Measurements from ENCODE around the gene RFX4.

The RFX4 gene

GRCh38 chr12:106681210-106681609 lies 98.4 kb downstream of the RFX4 start:
- Histone ChIP-seq H3K18ac (ENCODE audit: low read length) (no peak overlapping the region), H2BK120ac (ENCODE audit: insufficient read depth, low read length, poor library complexity) (no peak overlapping the region), H2BK12ac (ENCODE audit: low read length) (no peak overlapping the region), H3K79me2 (ENCODE audit: control insufficient read depth, insufficient read depth, low read length, poor library complexity) (no peaks in the 10 kb centered on the region), H3K4me3 (ENCODE audit: low read depth, low read length) (no peak overlapping the region), H3K9me3 (ENCODE audit: insufficient read depth, low read depth, low read length) (no peaks in the 10 kb centered on the region), H3K4me1 (ENCODE audit: control insufficient read depth in 1 of 2, insufficient read depth in 2 of 2, low read length in 2 of 2) (peaks cover 11 to 14% of the 10 kb centered on the region in 2 experiments), H3K79me1 (ENCODE audit: low read length) (no peaks in the 10 kb centered on the region), H3K4me2 (ENCODE audit: low read length) (no peak overlapping the region), H4K8ac (ENCODE audit: low read depth, low read length) (no peak overlapping the region), H3K27ac (ENCODE audit: low read depth, low read length) (no peak overlapping the region), H3K4ac (ENCODE audit: low read depth, low read length) (no peak overlapping the region), H3K9ac (ENCODE audit: low read length) (no peak overlapping the region), H3K27me3 (ENCODE audit: insufficient read depth, low read length) (no peaks in the 10 kb centered on the region), H2AFZ (ENCODE audit: insufficient read depth, low read length, poor library complexity) (no peak overlapping the region), H2BK5ac (ENCODE audit: low read depth, low read length, poor library complexity) (no peak overlapping the region), H3K36me3 (ENCODE audit: control insufficient read depth in 1 of 2, insufficient read depth in 2 of 2, low read length in 2 of 2) (no peaks in the 10 kb centered on the region), H3K23ac (ENCODE audit: low read length) (no peak overlapping the region), H3K14ac (ENCODE audit: low read length) (no peak overlapping the region), H4K12ac (ENCODE audit: low read depth, low read length) (no peak overlapping the region), H2AK5ac (ENCODE audit: low read length) (no peak overlapping the region), H4K91ac (ENCODE audit: low read depth, low read length) (no peak overlapping the region)
- no CpG with 5 or more reads among the region's 3 CpGs for WGBS (ENCODE audit: extremely low coverage, insufficient coverage, insufficient read length)
- DNase-seq, result no peak

GRCh38 chr12:106682594-106683234 lies 99.9 kb downstream of the RFX4 start:
- Histone ChIP-seq H3K79me1 (ENCODE audit: low read length) (no peaks in the 10 kb centered on the region), H3K4me1 (ENCODE audit: control insufficient read depth in 1 of 2, insufficient read depth in 2 of 2, low read length in 2 of 2) (peaks cover 11 to 14% of the 10 kb centered on the region in 2 experiments), H3K4ac (ENCODE audit: low read depth, low read length) (no peak overlapping the region), H3K9ac (ENCODE audit: low read length) (no peak overlapping the region), H3K4me2 (ENCODE audit: low read length) (no peak overlapping the region), H3K27me3 (ENCODE audit: insufficient read depth, low read length) (no peaks in the 10 kb centered on the region), H3K18ac (ENCODE audit: low read length) (no peak overlapping the region), H2BK120ac (ENCODE audit: insufficient read depth, low read length, poor library complexity) (no peak overlapping the region), H2AFZ (ENCODE audit: insufficient read depth, low read length, poor library complexity) (no peak overlapping the region), H2AK5ac (ENCODE audit: low read length) (no peak overlapping the region), H3K14ac (ENCODE audit: low read length) (no peak overlapping the region), H4K91ac (ENCODE audit: low read depth, low read length) (no peak overlapping the region), H2BK5ac (ENCODE audit: low read depth, low read length, poor library complexity) (no peak overlapping the region), H4K12ac (ENCODE audit: low read depth, low read length) (no peak overlapping the region), H3K27ac (ENCODE audit: low read depth, low read length) (no peak overlapping the region), H3K36me3 (ENCODE audit: control insufficient read depth in 1 of 2, insufficient read depth in 2 of 2, low read length in 2 of 2) (no peaks in the 10 kb centered on the region), H3K23ac (ENCODE audit: low read length) (no peak overlapping the region), H4K8ac (ENCODE audit: low read depth, low read length) (no peak overlapping the region), H2BK12ac (ENCODE audit: low read length) (no peak overlapping the region), H3K4me3 (ENCODE audit: low read depth, low read length) (no peak overlapping the region), H3K79me2 (ENCODE audit: control insufficient read depth, insufficient read depth, low read length, poor library complexity) (no peaks in the 10 kb centered on the region), H3K9me3 (ENCODE audit: insufficient read depth, low read depth, low read length) (no peaks in the 10 kb centered on the region)
- WGBS (ENCODE audit: extremely low coverage, insufficient coverage, insufficient read length), result no CpG with 5 or more reads among the region's 4 CpGs
- peak; percentile 6 to 63 for DNase-seq

- no peak overlapping the region for H4K91ac ChIP-seq (ENCODE audit: low read depth, low read length)
- DNase-seq, result no peak
Measured at GRCh38 chr12:106684497-106684896, 101.7 kb downstream of the RFX4 start.

GRCh38 chr12:106685381-106685780 lies 102.6 kb downstream of the RFX4 start:
- no peak for DNase-seq
- no peaks in the 10 kb centered on the region for H3K79me1 ChIP-seq (ENCODE audit: low read length)
- H3K4ac ChIP-seq (ENCODE audit: low read depth, low read length), result no peak overlapping the region
- H3K23ac ChIP-seq (ENCODE audit: low read length), result no peak overlapping the region
- H2BK12ac ChIP-seq (ENCODE audit: low read length), result no peak overlapping the region
- H2BK5ac ChIP-seq (ENCODE audit: low read depth, low read length, poor library complexity), result no peak overlapping the region
- H3K79me2 ChIP-seq (ENCODE audit: control insufficient read depth, insufficient read depth, low read length, poor library complexity), result no peaks in the 10 kb centered on the region
- H3K4me2 ChIP-seq (ENCODE audit: low read length), result no peak overlapping the region
- H3K4me3 ChIP-seq (ENCODE audit: low read depth, low read length), result no peak overlapping the region
- H2BK120ac ChIP-seq (ENCODE audit: insufficient read depth, low read length, poor library complexity), result no peak overlapping the region
- H3K9ac ChIP-seq (ENCODE audit: low read length), result no peak overlapping the region
- H3K18ac ChIP-seq (ENCODE audit: low read length), result no peak overlapping the region
- H4K12ac ChIP-seq (ENCODE audit: low read depth, low read length), result no peak overlapping the region
- H3K14ac ChIP-seq (ENCODE audit: low read length), result no peak overlapping the region
- no peak overlapping the region for H2AK5ac ChIP-seq (ENCODE audit: low read length)
- H4K8ac ChIP-seq (ENCODE audit: low read depth, low read length), result no peak overlapping the region
- H4K91ac ChIP-seq (ENCODE audit: low read depth, low read length), result no peak overlapping the region
- H3K9me3 ChIP-seq (ENCODE audit: insufficient read depth, low read depth, low read length), result no peaks in the 10 kb centered on the region
- no peak overlapping the region for H3K27ac ChIP-seq (ENCODE audit: low read depth, low read length)
- no peaks in the 10 kb centered on the region for H3K36me3 ChIP-seq (ENCODE audit: control insufficient read depth in 1 of 2, insufficient read depth in 2 of 2, low read length in 2 of 2)
- no peaks in the 10 kb centered on the region for H3K27me3 ChIP-seq (ENCODE audit: insufficient read depth, low read length)
- no peak overlapping the region for H2AFZ ChIP-seq (ENCODE audit: insufficient read depth, low read length, poor library complexity)
- H3K4me1 ChIP-seq (ENCODE audit: control insufficient read depth in 1 of 2, insufficient read depth in 2 of 2, low read length in 2 of 2), result peaks cover 11 to 14% of the 10 kb centered on the region in 2 experiments

More at GRCh38 chr12:106684497-106684896, 101.7 kb downstream of the RFX4 start:
- Histone ChIP-seq H3K18ac (ENCODE audit: low read length) (no peak overlapping the region), H3K79me2 (ENCODE audit: control insufficient read depth, insufficient read depth, low read length, poor library complexity) (no peaks in the 10 kb centered on the region), H3K9me3 (ENCODE audit: insufficient read depth, low read depth, low read length) (no peaks in the 10 kb centered on the region), H3K4me3 (ENCODE audit: low read depth, low read length) (no peak overlapping the region), H3K4me1 (ENCODE audit: control insufficient read depth in 1 of 2, insufficient read depth in 2 of 2, low read length in 2 of 2) (peaks cover 11 to 14% of the 10 kb centered on the region in 2 experiments), H3K23ac (ENCODE audit: low read length) (no peak overlapping the region), H3K27ac (ENCODE audit: low read depth, low read length) (no peak overlapping the region), H3K79me1 (ENCODE audit: low read length) (no peaks in the 10 kb centered on the region), H3K14ac (ENCODE audit: low read length) (no peak overlapping the region), H3K4ac (ENCODE audit: low read depth, low read length) (no peak overlapping the region), H2AFZ (ENCODE audit: insufficient read depth, low read length, poor library complexity) (no peak overlapping the region), H3K27me3 (ENCODE audit: insufficient read depth, low read length) (no peaks in the 10 kb centered on the region), H3K4me2 (ENCODE audit: low read length) (no peak overlapping the region), H3K9ac (ENCODE audit: low read length) (no peak overlapping the region), H2BK120ac (ENCODE audit: insufficient read depth, low read length, poor library complexity) (no peak overlapping the region), H2AK5ac (ENCODE audit: low read length) (no peak overlapping the region), H4K8ac (ENCODE audit: low read depth, low read length) (no peak overlapping the region), H2BK5ac (ENCODE audit: low read depth, low read length, poor library complexity) (no peak overlapping the region), H4K12ac (ENCODE audit: low read depth, low read length) (no peak overlapping the region), H3K36me3 (ENCODE audit: control insufficient read depth in 1 of 2, insufficient read depth in 2 of 2, low read length in 2 of 2) (no peaks in the 10 kb centered on the region), H2BK12ac (ENCODE audit: low read length) (no peak overlapping the region)
- WGBS (ENCODE audit: extremely low coverage, insufficient coverage, insufficient read length), result no CpG with 5 or more reads among the region's 7 CpGs

All from trophoblast cell (in vitro differentiated cells and primary cell).